Testis (tissue), 3 donors: Measurements from ENCODE around the gene ZBTB7B. TPM values are rescaled to one million over a fixed set of nuclear protein-coding genes. Genes with fewer than 3 reads are reported as not detected.

Experiments
- DNase-seq: peaks from one replicate; pipeline ENCODE4 v3.0.0-alpha.2; 2019
- H3K27ac ChIP-seq, 2 donors: fragments of 200-600 bp; sonication (generic); one replicate each; pipeline ENCODE4 v1.5.1; 2019
- H3K27me3 ChIP-seq: fragments of 200-600 bp; sonication (generic); one replicate; pipeline ENCODE4 v1.5.1; 2019
- H3K36me3 ChIP-seq: fragments of 200-600 bp; sonication (generic); one replicate; pipeline ENCODE4 v1.5.1; 2017; ENCODE audit warnings: low read depth; ENCODE audit errors: missing control alignments
- H3K4me1 ChIP-seq: fragments of 200-600 bp; sonication (generic); one replicate; pipeline ENCODE4 v1.5.1; 2019
- H3K4me3 ChIP-seq, 2 donors: fragments of 200-600 bp; sonication (generic); one replicate each; pipeline ENCODE4 v1.5.1; 2017 to 2019
- H3K9me3 ChIP-seq: fragments of 200-600 bp; sonication (generic); one replicate; pipeline ENCODE4 v1.5.1; 2017
- CTCF ChIP-seq, 3 experiments: fragments of 450-650 bp in 2 of 3; fragments of 200-600 bp in 1 of 3; sonication (generic) in 1 of 3; IDR thresholded peaks; one replicate each; pipeline ENCODE4 v1.5.1; 2016 to 2019; ENCODE audit warnings: antibody characterized with exemption in 3 of 3, mild to moderate bottlenecking in 2 of 3, moderate library complexity in 1 of 3
- POLR2A ChIP-seq: fragments of 450-650 bp; IDR thresholded peaks from one replicate; pipeline ENCODE4 v1.6.1; 2017; ENCODE audit warnings: antibody characterized with exemption, mild to moderate bottlenecking, moderate library complexity
- WGBS, 2 donors: methylation state at CpG; one replicate each; pipeline ENCODE4 v1.1.5; 2018; 5-methylcytosine and 5-hydroxymethylcytosine counted together
- intact Hi-C: fragments of 100-400 bp; cut with DNase I; formaldehyde crosslinking; loops from one replicate; pipeline ENCODE4 v1.15.1; 2023; ENCODE audit warnings: low total_unique reads
- polyA plus RNA-seq: library from polyadenylated mRNA; stranded (reverse); fragments of 350-450 nt; fragmentation: Illumina TruSeq; extraction: RNeasy Lipid Tissue Mini Kit (QIAGEN cat#74804); gene quantifications from one replicate; pipeline ENCODE4 v1.2.3, GENCODE V29; 2014; ENCODE audit warnings: low read depth, low replicate concordance; ENCODE audit not compliant: insufficient read depth
- total RNA-seq, 2 donors: library from RNA; depleted of rRNA; stranded (reverse); fragments of >200 nt; gene quantifications; one replicate each; pipeline ENCODE4 v1.2.3, GENCODE V29; 2016

The ZBTB7B gene
- total and polyA plus RNA-seq, 3 donors from 2014 or later: 18.6 to 22.4 (median 21.1) TPM

GRCh38 chr1:155017041-155017945 is 14.7 kb downstream of the ZBTB7B start:
- DNase-seq: peak; percentile 83
- intact Hi-C loops: no loop called here
- Histone ChIP-seq H3K27ac (peak overlapping the region; percentile 74 to 91), H3K36me3 (no peaks in the 10 kb centered on the region), H3K27me3 (no peaks in the 10 kb centered on the region), H3K9me3 (no peaks in the 10 kb centered on the region), H3K4me1 (peaks cover 14% of the 10 kb centered on the region), H3K4me3 (peak overlapping the region; percentile 47 to 58)
- WGBS, 2 donors: 5 to 12% methylated on average over 20 to 49 of the region's 49 CpGs
- peak; percentile 83 to 93 (median 90) for TF ChIP-seq CTCF (IDR thresholded peaks at IDR 0.05)
- TF ChIP-seq POLR2A: no peak

GRCh38 chr1:155017946-155018316 is 15.3 kb downstream of the ZBTB7B start:
- TF ChIP-seq POLR2A (no peak), CTCF (IDR thresholded peaks at IDR 0.05) (no peak)
- Histone ChIP-seq H3K4me1 (peaks cover 13% of the 10 kb centered on the region), H3K27ac (peak overlapping the region; percentile 74 to 91), H3K9me3 (no peaks in the 10 kb centered on the region), H3K4me3 (peak overlapping the region in 1 of 2 donors; percentile 58), H3K36me3 (no peaks in the 10 kb centered on the region), H3K27me3 (no peaks in the 10 kb centered on the region)
- no peak for DNase-seq
- intact Hi-C loops: no loop called here
- WGBS, 2 donors: 35 to 56% methylated on average over 6 of the region's 6 CpGs

- TF ChIP-seq POLR2A: no peak
- no peak for TF ChIP-seq CTCF (IDR thresholded peaks at IDR 0.05)
- Histone ChIP-seq H3K4me3 (no peak overlapping the region), H3K9me3 (no peaks in the 10 kb centered on the region), H3K36me3 (no peaks in the 10 kb centered on the region), H3K27me3 (no peaks in the 10 kb centered on the region), H3K4me1 (peaks cover 13% of the 10 kb centered on the region), H3K27ac (no peak overlapping the region)
- intact Hi-C loops: no loop called here
- DNase-seq: no peak
- 82 to 83% methylated on average over 7 to 8 of the region's 8 CpGs for WGBS, 2 donors
Observed at GRCh38 chr1:155018617-155019348, 16.2 kb downstream of the ZBTB7B start.

- intact Hi-C loops: no loop called here
Observed at GRCh38 chr1:155019377-155020245, 17.0 kb downstream of the ZBTB7B start.

More at GRCh38 chr1:155019377-155020245, 17.0 kb downstream of the ZBTB7B start:
- Histone ChIP-seq H3K36me3 (no peaks in the 10 kb centered on the region), H3K4me3 (no peak overlapping the region), H3K27me3 (no peaks in the 10 kb centered on the region), H3K9me3 (no peaks in the 10 kb centered on the region), H3K4me1 (peaks cover 13% of the 10 kb centered on the region), H3K27ac (no peak overlapping the region)
- TF ChIP-seq POLR2A (no peak), CTCF (IDR thresholded peaks at IDR 0.05) (no peak)
- no peak for DNase-seq
- 79 to 80% methylated on average over 11 of the region's 11 CpGs for WGBS, 2 donors
